ENCODE data around the gene HARBI1.
A peak's percentile ranks its signal among the peaks of the same experiment; 100 is the strongest.

HARBI1 gene

GRCh38 chr11:46559815-46560214, 57.2 kb downstream of the HARBI1 start:
- H3K27ac ChIP-seq = no peak overlapping the region

DNA sequence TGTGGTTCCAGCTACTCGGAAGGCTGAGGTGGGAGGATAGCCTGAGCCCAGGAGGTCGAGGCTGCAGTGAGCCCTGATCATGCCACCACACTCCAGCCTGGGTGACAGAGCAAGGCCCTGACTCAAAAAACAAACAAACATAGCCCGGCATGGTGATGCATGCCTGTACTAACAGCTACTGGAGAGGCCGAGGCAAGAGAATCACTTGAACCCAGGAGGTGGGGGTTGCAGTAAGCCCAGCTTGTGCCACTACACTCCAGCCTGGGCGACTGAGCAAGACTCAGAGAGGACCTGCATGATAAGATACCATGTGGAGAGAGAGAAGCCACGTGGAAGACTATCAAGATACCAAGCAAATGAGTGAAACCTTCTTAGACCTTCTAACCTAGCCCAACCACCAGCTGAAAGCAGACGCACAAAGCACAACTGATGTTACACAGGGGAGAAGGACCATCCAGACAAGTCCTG, 59.3 kb downstream of the HARBI1 start:
- H3K27ac ChIP-seq = no peak overlapping the region
- TF ChIP-seq, protein P1, sequence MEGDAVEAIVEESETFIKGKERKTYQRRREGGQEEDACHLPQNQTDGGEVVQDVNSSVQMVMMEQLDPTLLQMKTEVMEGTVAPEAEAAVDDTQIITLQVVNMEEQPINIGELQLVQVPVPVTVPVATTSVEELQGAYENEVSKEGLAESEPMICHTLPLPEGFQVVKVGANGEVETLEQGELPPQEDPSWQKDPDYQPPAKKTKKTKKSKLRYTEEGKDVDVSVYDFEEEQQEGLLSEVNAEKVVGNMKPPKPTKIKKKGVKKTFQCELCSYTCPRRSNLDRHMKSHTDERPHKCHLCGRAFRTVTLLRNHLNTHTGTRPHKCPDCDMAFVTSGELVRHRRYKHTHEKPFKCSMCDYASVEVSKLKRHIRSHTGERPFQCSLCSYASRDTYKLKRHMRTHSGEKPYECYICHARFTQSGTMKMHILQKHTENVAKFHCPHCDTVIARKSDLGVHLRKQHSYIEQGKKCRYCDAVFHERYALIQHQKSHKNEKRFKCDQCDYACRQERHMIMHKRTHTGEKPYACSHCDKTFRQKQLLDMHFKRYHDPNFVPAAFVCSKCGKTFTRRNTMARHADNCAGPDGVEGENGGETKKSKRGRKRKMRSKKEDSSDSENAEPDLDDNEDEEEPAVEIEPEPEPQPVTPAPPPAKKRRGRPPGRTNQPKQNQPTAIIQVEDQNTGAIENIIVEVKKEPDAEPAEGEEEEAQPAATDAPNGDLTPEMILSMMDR (conservative IDR thresholded peaks at IDR 0.05) = no peak
- TF ChIP-seq ZFX (IDR thresholded peaks at IDR 0.05) = no peak

More at GRCh38 chr11:46559815-46560214, 57.2 kb downstream of the HARBI1 start:
- no peak for TF ChIP-seq ZFX (IDR thresholded peaks at IDR 0.05)
- TF ChIP-seq, protein P1 (conservative IDR thresholded peaks at IDR 0.05) = no peak

DNA sequence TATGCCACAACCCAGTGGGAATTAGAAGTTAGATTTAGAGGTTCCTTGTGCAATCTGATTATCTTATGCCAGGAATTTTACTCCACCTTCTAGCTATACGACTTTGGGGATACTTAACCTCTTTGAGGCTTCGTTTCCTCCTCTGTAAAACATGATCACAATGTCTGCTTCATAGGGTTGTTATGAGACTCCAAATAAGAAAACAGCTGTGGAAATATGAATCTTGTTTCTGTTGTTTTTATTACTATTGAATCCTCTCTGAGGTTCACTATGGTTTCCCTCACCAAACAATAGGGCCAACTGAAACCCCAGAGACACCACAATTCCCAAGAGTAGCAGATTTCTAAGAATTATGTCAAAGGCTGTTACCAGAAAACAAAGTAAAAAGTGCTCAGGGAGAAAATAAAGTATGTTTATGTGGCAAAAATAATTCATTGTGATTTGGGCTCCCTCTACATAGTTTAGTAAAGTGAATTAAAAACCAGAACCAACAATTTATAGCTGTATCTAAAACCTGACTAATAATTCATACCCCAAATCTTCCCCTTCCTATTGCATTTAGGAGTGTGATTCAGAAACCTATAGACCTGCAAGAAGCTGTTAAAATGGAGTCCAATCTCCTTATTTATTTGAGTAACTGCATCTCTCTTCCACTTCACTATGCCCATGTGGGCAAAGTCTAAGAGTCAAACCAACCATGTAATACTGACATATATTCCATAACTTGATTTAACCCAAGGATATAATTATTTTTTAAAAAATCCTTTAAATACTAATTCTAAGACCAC, 61.6 kb downstream of the HARBI1 start:
- TF ChIP-seq, protein P1 (conservative IDR thresholded peaks at IDR 0.05) = no peak
- TF ChIP-seq ZFX (IDR thresholded peaks at IDR 0.05) = no peak
- no peak overlapping the region for H3K27ac ChIP-seq

GRCh38 chr11:46554213-46555147, 62.5 kb downstream of the HARBI1 start:
- TF ChIP-seq ZFX (IDR thresholded peaks at IDR 0.05) = no peak
- TF ChIP-seq, protein P1 (conservative IDR thresholded peaks at IDR 0.05) = no peak
- peak overlapping the region; percentile 43; the same call in 1 of the 2 replicates for H3K27ac ChIP-seq

DNA sequence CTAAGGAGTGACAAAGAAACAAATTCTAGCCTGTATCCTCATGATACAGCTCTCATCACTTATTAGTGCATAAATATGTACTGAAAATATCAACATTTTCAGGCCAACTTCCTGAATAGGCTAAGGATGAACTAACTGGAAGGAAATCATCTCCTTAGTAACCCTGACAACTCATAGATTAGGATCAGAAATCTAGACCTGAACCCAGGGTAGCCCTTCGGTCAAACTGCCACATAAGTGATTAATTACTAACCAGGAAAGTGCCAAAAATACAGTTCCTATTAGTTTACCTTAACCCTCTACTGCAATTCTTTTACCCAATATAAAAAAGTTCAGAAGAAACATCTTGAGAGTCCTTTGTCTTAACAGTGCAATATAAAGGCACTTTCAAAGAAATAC, 63.2 kb downstream of the HARBI1 start:
- H3K27ac ChIP-seq = peak overlapping the region; percentile 46

More for the DNA sequence above, 63.2 kb downstream of the HARBI1 start:
- no peak for TF ChIP-seq ZFX (IDR thresholded peaks at IDR 0.05)
- TF ChIP-seq, protein P1 (conservative IDR thresholded peaks at IDR 0.05) = no peak
